Mucosa of stomach (tissue), 1 donor: ENCODE measurements around the gene RASSF5.

Source experiments
- H3K27me3 ChIP-seq: one replicate; pipeline ENCODE4 v1.7.0; 2013; ENCODE audit warnings: mild to moderate bottlenecking, low read length; ENCODE audit not compliant: control insufficient read depth, insufficient read depth
- H3K36me3 ChIP-seq: one replicate; pipeline ENCODE4 v1.7.0; 2013; ENCODE audit warnings: low read length; ENCODE audit not compliant: control insufficient read depth, insufficient read depth
- H3K4me1 ChIP-seq: one replicate; pipeline ENCODE4 v1.7.0; 2013; ENCODE audit warnings: mild to moderate bottlenecking, low read length; ENCODE audit not compliant: control insufficient read depth, insufficient read depth
- H3K4me3 ChIP-seq: one replicate; pipeline ENCODE4 v1.7.0; 2013; ENCODE audit warnings: low read length
- H3K9ac ChIP-seq: one replicate; pipeline ENCODE4 v1.7.0; 2013; ENCODE audit warnings: mild to moderate bottlenecking, low read length, moderate library complexity
- H3K9me3 ChIP-seq: one replicate; pipeline ENCODE4 v1.7.0; 2013; ENCODE audit warnings: mild to moderate bottlenecking, low read length, moderate library complexity; ENCODE audit not compliant: control insufficient read depth
- donor health status: Pancreatic carcinoma.

The RASSF5 gene

DNA sequence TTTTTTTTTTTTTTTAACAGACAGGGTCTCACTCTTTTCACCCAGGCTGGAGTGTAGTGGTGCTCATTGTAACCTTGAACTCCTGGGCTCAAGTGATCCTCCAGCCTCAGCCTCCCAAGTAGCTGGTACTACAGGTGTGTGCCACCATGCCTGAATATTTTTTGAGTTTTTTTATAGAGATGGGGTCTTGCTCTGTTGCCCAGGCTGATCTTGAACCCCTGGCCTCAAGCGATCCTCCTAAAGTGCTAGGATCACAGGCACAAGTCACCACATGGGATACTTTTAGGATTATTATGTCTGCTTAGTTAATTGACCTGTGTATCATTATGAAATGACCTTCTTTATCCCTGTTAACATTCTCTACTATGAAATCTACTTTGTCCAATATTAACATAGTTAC, 38.0 kb downstream of the RASSF5 start:
- Histone ChIP-seq H3K36me3 (no peaks in the 10 kb centered on the region), H3K27me3 (no peaks in the 10 kb centered on the region), H3K9ac (no peak overlapping the region), H3K4me1 (peaks cover 5% of the 10 kb centered on the region), H3K4me3 (no peak overlapping the region), H3K9me3 (no peaks in the 10 kb centered on the region)

DNA sequence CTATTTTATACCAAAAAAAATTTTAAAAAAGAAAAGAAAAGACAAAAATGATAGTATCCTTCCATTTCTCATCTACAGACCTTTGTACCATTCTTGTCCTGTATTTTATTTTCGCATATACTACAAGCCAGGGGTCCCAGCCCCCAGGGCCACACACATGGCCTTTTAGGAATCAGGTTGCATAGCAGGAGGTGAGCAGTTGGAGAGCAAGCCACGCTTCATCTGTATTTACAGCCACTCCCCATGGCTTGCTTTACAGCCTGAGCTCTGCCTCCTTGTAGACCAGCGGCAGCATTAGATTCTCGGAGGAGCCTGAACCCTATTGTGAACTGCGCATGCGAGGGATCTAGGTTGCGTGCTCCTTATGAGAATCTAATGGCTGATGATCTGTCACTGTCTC, 39.8 kb downstream of the RASSF5 start:
- no peak overlapping the region for H3K9ac ChIP-seq
- H3K4me3 ChIP-seq: no peak overlapping the region
- H3K36me3 ChIP-seq: no peaks in the 10 kb centered on the region
- H3K9me3 ChIP-seq: no peaks in the 10 kb centered on the region
- H3K27me3 ChIP-seq: no peaks in the 10 kb centered on the region
- H3K4me1 ChIP-seq: no peaks in the 10 kb centered on the region

DNA sequence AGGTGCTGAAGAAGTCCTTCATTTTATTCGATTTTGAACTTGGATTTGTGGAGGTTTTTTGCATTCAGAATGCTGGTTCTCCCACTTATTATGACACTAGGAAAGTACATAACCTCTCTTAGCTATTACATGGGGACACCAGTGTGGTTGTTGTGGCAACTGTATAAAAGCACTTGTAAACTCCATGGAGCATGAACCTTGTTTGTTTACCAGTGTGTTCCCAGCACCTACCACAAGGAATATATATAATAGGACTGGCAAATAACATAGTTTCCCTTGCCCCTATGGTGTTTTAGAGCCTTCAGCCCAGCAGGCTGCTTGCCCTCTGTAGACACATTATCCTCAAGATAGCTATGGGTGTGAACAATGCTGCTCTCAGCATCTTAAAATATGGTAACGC, 43.1 kb downstream of the RASSF5 start:
- no peaks in the 10 kb centered on the region for H3K36me3 ChIP-seq
- no peak overlapping the region for H3K4me3 ChIP-seq
- no peaks in the 10 kb centered on the region for H3K9me3 ChIP-seq
- H3K27me3 ChIP-seq: no peaks in the 10 kb centered on the region
- H3K4me1 ChIP-seq: no peaks in the 10 kb centered on the region
- H3K9ac ChIP-seq: no peak overlapping the region

GRCh38 chr1:206551296-206551985, 44.1 kb downstream of the RASSF5 start:
- Histone ChIP-seq H3K27me3 (no peaks in the 10 kb centered on the region), H3K36me3 (no peaks in the 10 kb centered on the region), H3K9me3 (no peaks in the 10 kb centered on the region), H3K4me1 (peaks cover 10% of the 10 kb centered on the region), H3K9ac (no peak overlapping the region), H3K4me3 (no peak overlapping the region)

DNA sequence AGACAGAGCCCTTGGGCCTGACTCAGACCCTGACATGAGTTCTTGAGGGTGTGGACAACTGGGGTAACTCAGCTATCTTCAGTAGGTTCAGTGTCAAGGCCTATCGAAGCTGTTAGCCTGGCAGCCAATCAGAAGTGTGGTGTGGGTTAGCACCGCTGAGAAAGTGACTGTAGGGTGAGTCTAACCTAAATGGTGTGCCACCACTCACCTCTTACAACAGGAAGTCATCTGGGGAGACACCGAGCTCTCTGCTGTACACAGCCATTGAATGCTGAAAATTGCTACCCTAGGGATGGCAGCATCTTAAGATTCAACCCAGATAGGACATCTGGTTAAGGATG, 44.6 kb downstream of the RASSF5 start:
- Histone ChIP-seq H3K27me3 (no peaks in the 10 kb centered on the region), H3K4me1 (peaks cover 13% of the 10 kb centered on the region), H3K4me3 (no peak overlapping the region), H3K36me3 (no peaks in the 10 kb centered on the region), H3K9ac (no peak overlapping the region), H3K9me3 (no peaks in the 10 kb centered on the region)

GRCh38 chr1:206554211-206554610, 46.9 kb downstream of the RASSF5 start:
- peaks cover 33% of the 10 kb centered on the region for H3K4me1 ChIP-seq
- no peak overlapping the region for H3K4me3 ChIP-seq
- no peaks in the 10 kb centered on the region for H3K36me3 ChIP-seq
- no peaks in the 10 kb centered on the region for H3K9me3 ChIP-seq
- no peaks in the 10 kb centered on the region for H3K27me3 ChIP-seq
- H3K9ac ChIP-seq: no peak overlapping the region

- H3K36me3 ChIP-seq: no peaks in the 10 kb centered on the region
- H3K4me3 ChIP-seq: no peak overlapping the region
- peaks cover 39% of the 10 kb centered on the region for H3K4me1 ChIP-seq
- no peak overlapping the region for H3K9ac ChIP-seq
- no peaks in the 10 kb centered on the region for H3K9me3 ChIP-seq
- H3K27me3 ChIP-seq: no peaks in the 10 kb centered on the region
These were observed 47.6 kb downstream of the RASSF5 start for GRCh38 chr1:206554701-206555472.

- Histone ChIP-seq H3K9me3 (no peaks in the 10 kb centered on the region), H3K4me1 (peaks cover 45% of the 10 kb centered on the region), H3K9ac (no peak overlapping the region), H3K27me3 (no peaks in the 10 kb centered on the region), H3K4me3 (no peak overlapping the region), H3K36me3 (no peaks in the 10 kb centered on the region)
These were observed 48.2 kb downstream of the RASSF5 start for GRCh38 chr1:206555473-206555935.

GRCh38 chr1:206556047-206556749, 48.9 kb downstream of the RASSF5 start:
- Histone ChIP-seq H3K9ac (no peak overlapping the region), H3K36me3 (no peaks in the 10 kb centered on the region), H3K4me1 (peaks cover 52% of the 10 kb centered on the region), H3K27me3 (no peaks in the 10 kb centered on the region), H3K9me3 (no peaks in the 10 kb centered on the region), H3K4me3 (no peak overlapping the region)

DNA sequence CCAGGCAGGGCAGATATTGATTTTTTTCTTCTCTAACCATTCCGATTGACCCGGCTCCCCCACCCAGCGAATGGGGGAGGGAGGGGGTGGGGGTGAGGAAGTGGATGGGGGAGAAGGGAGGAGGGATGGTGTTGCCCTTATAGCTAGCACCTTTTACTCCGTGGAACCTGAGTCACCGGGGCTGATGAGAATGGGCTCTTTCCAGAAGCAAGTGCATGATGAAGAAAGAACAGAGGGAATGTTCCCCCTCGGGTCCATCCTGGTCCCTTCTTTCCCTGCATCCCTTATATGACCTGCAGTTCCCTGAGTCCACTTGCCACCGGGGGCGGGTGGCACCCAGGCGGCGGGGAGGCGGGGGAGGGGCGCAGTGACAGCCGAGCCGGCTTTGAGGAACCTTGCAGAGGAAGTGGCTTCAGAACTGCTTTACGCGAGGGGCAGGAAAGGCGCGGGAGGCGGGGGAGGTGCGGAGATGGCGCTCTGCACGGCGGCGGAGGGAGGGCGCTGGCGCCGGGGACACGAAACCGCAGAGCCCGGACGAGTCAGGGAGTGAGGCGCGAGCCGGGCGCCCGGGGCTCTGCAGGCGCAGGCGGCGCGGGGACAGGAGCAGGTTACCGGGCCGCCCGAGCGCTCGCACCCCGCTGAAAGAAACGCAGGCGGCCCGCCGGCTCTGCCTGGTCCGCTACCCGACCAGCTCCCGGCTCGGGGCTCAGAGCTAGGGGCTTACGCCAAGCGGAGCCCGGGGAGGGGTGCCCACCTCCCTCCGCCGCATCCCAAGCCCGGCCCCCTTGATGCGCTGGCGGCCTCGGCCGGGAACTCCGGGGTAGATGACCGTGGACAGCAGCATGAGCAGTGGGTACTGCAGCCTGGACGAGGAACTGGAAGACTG, 49.7 kb downstream of the RASSF5 start:
- no peaks in the 10 kb centered on the region for H3K9me3 ChIP-seq
- peak overlapping the region; percentile 58 for H3K4me3 ChIP-seq
- no peaks in the 10 kb centered on the region for H3K27me3 ChIP-seq
- no peaks in the 10 kb centered on the region for H3K36me3 ChIP-seq
- H3K9ac ChIP-seq: peak overlapping the region; percentile 69
- peaks cover 57% of the 10 kb centered on the region for H3K4me1 ChIP-seq

DNA sequence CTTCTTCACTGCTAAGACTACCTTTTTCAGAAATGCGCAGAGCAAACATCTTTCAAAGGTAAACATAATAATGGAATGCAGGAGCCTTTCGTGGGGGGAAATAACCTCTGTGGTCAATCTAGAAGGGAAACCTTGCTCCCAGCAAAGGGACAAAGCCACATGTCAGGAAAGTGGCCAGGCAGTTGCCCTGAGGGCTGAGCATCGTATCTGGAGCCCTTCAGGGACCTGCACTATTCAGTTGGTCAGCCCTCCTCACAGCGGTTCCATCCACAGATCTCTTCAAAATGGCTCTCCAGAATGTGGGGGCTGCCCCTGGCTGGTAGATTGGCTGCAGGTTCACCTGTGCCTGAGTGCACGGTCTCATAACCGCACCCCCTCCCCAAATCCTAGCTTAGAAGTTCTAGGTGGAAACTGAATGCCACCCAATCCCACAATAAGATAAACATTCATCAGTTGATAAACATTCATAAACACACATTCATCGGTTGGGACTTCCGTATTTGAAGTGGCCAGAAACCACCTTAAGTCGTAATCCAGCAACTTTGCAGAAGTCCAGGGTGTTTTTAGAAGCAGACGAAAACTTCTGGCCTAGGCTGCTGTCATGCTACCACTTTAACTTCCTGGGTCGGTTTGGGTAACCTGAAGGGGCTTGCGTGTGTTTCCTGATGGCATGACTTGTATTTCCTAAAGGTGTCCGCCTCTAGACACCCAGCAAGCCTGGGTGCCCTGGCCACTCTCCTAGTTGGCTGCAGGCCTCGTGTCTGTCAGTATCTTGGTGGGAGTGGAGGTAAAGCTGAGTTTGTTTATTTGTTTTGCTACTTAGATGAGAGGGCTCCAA, 50.5 kb downstream of the RASSF5 start:
- Histone ChIP-seq H3K36me3 (no peaks in the 10 kb centered on the region), H3K9me3 (no peaks in the 10 kb centered on the region), H3K9ac (peak overlapping the region; percentile 69), H3K4me1 (peaks cover 60% of the 10 kb centered on the region), H3K4me3 (peak overlapping the region; percentile 58), H3K27me3 (no peaks in the 10 kb centered on the region)
